ENCODE measurements around the gene WNT11.
A peak's percentile ranks its signal among the peaks of the same experiment; 100 is the strongest.

Gene WNT11

GRCh38 chr11:76141901-76142588, 64.3 kb downstream of the WNT11 start:
- no peak overlapping the region for H3K27ac ChIP-seq (ENCODE audit: low read depth, low read length)
- H3K4me1 ChIP-seq (ENCODE audit: control insufficient read depth, low read depth, low read length) = no peaks in the 10 kb centered on the region
- H2BK5ac ChIP-seq (ENCODE audit: low read length) = no peak overlapping the region
- H3K4ac ChIP-seq (ENCODE audit: low read depth, low read length) = no peak overlapping the region
- no peak overlapping the region for H3K18ac ChIP-seq (ENCODE audit: low read length)
- H3K27me3 ChIP-seq (ENCODE audit: insufficient read depth, low read length, poor library complexity) = no peaks in the 10 kb centered on the region
- DNase-seq = no peak
- no peaks in the 10 kb centered on the region for H3K79me2 ChIP-seq (ENCODE audit: control insufficient read depth, insufficient read depth, low read length)
- no peak overlapping the region for H3K4me2 ChIP-seq (ENCODE audit: low read length)
- no peak overlapping the region for H2BK120ac ChIP-seq (ENCODE audit: low read depth, low read length)
- no peak overlapping the region for H3K4me3 ChIP-seq (ENCODE audit: low read length)
- no peak overlapping the region for H4K8ac ChIP-seq (ENCODE audit: low read depth, low read length)
- H3K36me3 ChIP-seq (ENCODE audit: control insufficient read depth, insufficient read depth, low read length) = no peaks in the 10 kb centered on the region
- no peak overlapping the region for H3K23ac ChIP-seq (ENCODE audit: low read length)
- no peak overlapping the region for H4K5ac ChIP-seq (ENCODE audit: low read length)
- H2AK5ac ChIP-seq (ENCODE audit: low read length) = no peak overlapping the region
- no CpG with 5 or more reads among the region's 12 CpGs for WGBS (ENCODE audit: extremely low coverage, insufficient coverage, low lambda C conversion rate)
- no peak overlapping the region for H3K9ac ChIP-seq (ENCODE audit: low read length)
- H3K56ac ChIP-seq (ENCODE audit: low read length) = no peak overlapping the region
- H3K79me1 ChIP-seq (ENCODE audit: low read length) = no peaks in the 10 kb centered on the region
- no peak overlapping the region for H2BK15ac ChIP-seq (replicated peaks; ENCODE audit: low read depth)

- H2BK15ac ChIP-seq (replicated peaks; ENCODE audit: low read depth) = no peak overlapping the region
- no peak overlapping the region for H3K27ac ChIP-seq (ENCODE audit: low read depth, low read length)
- WGBS (ENCODE audit: extremely low coverage, insufficient coverage, low lambda C conversion rate) = no CpG with 5 or more reads among the region's 22 CpGs
- H2BK5ac ChIP-seq (ENCODE audit: low read length) = no peak overlapping the region
- no peak overlapping the region for H3K4me3 ChIP-seq (ENCODE audit: low read length)
- no peak overlapping the region for H2AK5ac ChIP-seq (ENCODE audit: low read length)
- no peaks in the 10 kb centered on the region for H3K36me3 ChIP-seq (ENCODE audit: control insufficient read depth, insufficient read depth, low read length)
- H3K4ac ChIP-seq (ENCODE audit: low read depth, low read length) = no peak overlapping the region
- no peaks in the 10 kb centered on the region for H3K79me1 ChIP-seq (ENCODE audit: low read length)
- no peaks in the 10 kb centered on the region for H3K4me1 ChIP-seq (ENCODE audit: control insufficient read depth, low read depth, low read length)
- no peak overlapping the region for H3K4me2 ChIP-seq (ENCODE audit: low read length)
- H3K23ac ChIP-seq (ENCODE audit: low read length) = no peak overlapping the region
- no peaks in the 10 kb centered on the region for H3K27me3 ChIP-seq (ENCODE audit: insufficient read depth, low read length, poor library complexity)
- H3K79me2 ChIP-seq (ENCODE audit: control insufficient read depth, insufficient read depth, low read length) = no peaks in the 10 kb centered on the region
- H2BK120ac ChIP-seq (ENCODE audit: low read depth, low read length) = no peak overlapping the region
- no peak overlapping the region for H3K56ac ChIP-seq (ENCODE audit: low read length)
- no peak overlapping the region for H3K18ac ChIP-seq (ENCODE audit: low read length)
- no peak overlapping the region for H3K9ac ChIP-seq (ENCODE audit: low read length)
- no peak overlapping the region for H4K8ac ChIP-seq (ENCODE audit: low read depth, low read length)
- no peak for DNase-seq
- H4K5ac ChIP-seq (ENCODE audit: low read length) = no peak overlapping the region
Measured at GRCh38 chr11:76140912-76141574, 65.3 kb downstream of the WNT11 start.

- H3K4me2 ChIP-seq (ENCODE audit: low read length) = no peak overlapping the region
- H3K27me3 ChIP-seq (ENCODE audit: insufficient read depth, low read length, poor library complexity) = no peaks in the 10 kb centered on the region
- no peaks in the 10 kb centered on the region for H3K79me1 ChIP-seq (ENCODE audit: low read length)
- H4K8ac ChIP-seq (ENCODE audit: low read depth, low read length) = no peak overlapping the region
- no peak overlapping the region for H2AK5ac ChIP-seq (ENCODE audit: low read length)
- peak overlapping the region; percentile 17 for H3K56ac ChIP-seq (ENCODE audit: low read length)
- H2BK15ac ChIP-seq (replicated peaks; ENCODE audit: low read depth) = no peak overlapping the region
- no peak overlapping the region for H3K23ac ChIP-seq (ENCODE audit: low read length)
- no peak overlapping the region for H3K4ac ChIP-seq (ENCODE audit: low read depth, low read length)
- no peaks in the 10 kb centered on the region for H3K79me2 ChIP-seq (ENCODE audit: control insufficient read depth, insufficient read depth, low read length)
- no CpG with 5 or more reads among the region's 2 CpGs for WGBS (ENCODE audit: extremely low coverage, insufficient coverage, low lambda C conversion rate)
- no peaks in the 10 kb centered on the region for H3K4me1 ChIP-seq (ENCODE audit: control insufficient read depth, low read depth, low read length)
- no peak overlapping the region for H3K18ac ChIP-seq (ENCODE audit: low read length)
- no peak overlapping the region for H2BK120ac ChIP-seq (ENCODE audit: low read depth, low read length)
- H3K27ac ChIP-seq (ENCODE audit: low read depth, low read length) = no peak overlapping the region
- no peaks in the 10 kb centered on the region for H3K36me3 ChIP-seq (ENCODE audit: control insufficient read depth, insufficient read depth, low read length)
- H4K5ac ChIP-seq (ENCODE audit: low read length) = no peak overlapping the region
- no peak overlapping the region for H2BK5ac ChIP-seq (ENCODE audit: low read length)
- H3K4me3 ChIP-seq (ENCODE audit: low read length) = no peak overlapping the region
- DNase-seq = no peak
- no peak overlapping the region for H3K9ac ChIP-seq (ENCODE audit: low read length)
Measured at GRCh38 chr11:76139314-76139713, 67.0 kb downstream of the WNT11 start.
